Astrocyte (in vitro differentiated cells and primary cell): Measurements from ENCODE around the gene OR4E1. TPM values are rescaled to one million over a fixed set of nuclear protein-coding genes. Genes with fewer than 3 reads are reported as not detected.

Experiments
- DNase-seq: peaks from one replicate; pipeline ENCODE4 v3.0.0-alpha.2; 2010; ENCODE audit warnings: low read depth
- FAIRE-seq: peaks from 2 replicates; lab custom pipeline; 2011; peaks lifted over from hg19 to GRCh38; lab: Jason Lieb, UNC
- H2AFZ ChIP-seq: 2 replicates; pipeline ENCODE4 v1.6.0; 2012; ENCODE audit warnings: low read depth, low read length, inconsistent platforms
- H3K27ac ChIP-seq: 2 replicates; pipeline ENCODE4 v1.5.1; 2011; ENCODE audit warnings: low read depth, low read length, inconsistent platforms
- H3K27me3 ChIP-seq: 2 replicates; pipeline ENCODE4 v1.6.0; 2011; ENCODE audit warnings: low read length, inconsistent platforms; ENCODE audit not compliant: insufficient read depth
- H3K36me3 ChIP-seq: 2 replicates; pipeline ENCODE4 v1.5.1; 2011; ENCODE audit warnings: low read length, inconsistent platforms; ENCODE audit not compliant: insufficient read depth
- H3K4me1 ChIP-seq: 2 replicates; pipeline ENCODE4 v1.5.1; 2011; ENCODE audit warnings: low read length, inconsistent platforms; ENCODE audit not compliant: insufficient read depth
- H3K4me2 ChIP-seq: 2 replicates; pipeline ENCODE4 v1.6.0; 2012; ENCODE audit warnings: low read length, inconsistent platforms
- H3K4me3 ChIP-seq: 2 replicates; pipeline ENCODE4 v1.5.1; 2011; ENCODE audit warnings: low read depth, mild to moderate bottlenecking, low read length, inconsistent platforms; ENCODE audit not compliant: insufficient read depth
- H3K79me2 ChIP-seq: 2 replicates; pipeline ENCODE4 v1.6.0; 2012; ENCODE audit warnings: mild to moderate bottlenecking, low read length, inconsistent platforms; ENCODE audit not compliant: insufficient read depth
- H3K9ac ChIP-seq: 2 replicates; pipeline ENCODE4 v1.6.0; 2012; ENCODE audit warnings: mild to moderate bottlenecking, low read length, inconsistent platforms
- H3K9me3 ChIP-seq: 2 replicates; pipeline ENCODE4 v1.5.1; 2012; ENCODE audit warnings: low read depth, mild to moderate bottlenecking, low read length, inconsistent platforms; ENCODE audit not compliant: insufficient read depth
- H4K20me1 ChIP-seq: 2 replicates; pipeline ENCODE4 v1.6.0; 2012; ENCODE audit warnings: low read length, inconsistent platforms; ENCODE audit not compliant: insufficient read depth
- H3K27ac Mint-ChIP-seq: one replicate; pipeline ENCODE4 v1.8.0; 2021; ENCODE audit warnings: mild to moderate bottlenecking, mixed read lengths; ENCODE audit not compliant: unreplicated experiment
- H3K27me3 Mint-ChIP-seq: one replicate; pipeline ENCODE4 v1.8.0; 2021; ENCODE audit warnings: low read depth, mixed read lengths; ENCODE audit not compliant: unreplicated experiment
- H3K36me3 Mint-ChIP-seq: one replicate; pipeline ENCODE4 v1.8.0; 2021; ENCODE audit warnings: low read depth, mixed read lengths; ENCODE audit not compliant: unreplicated experiment
- H3K4me1 Mint-ChIP-seq: one replicate; pipeline ENCODE4 v1.8.0; 2021; ENCODE audit warnings: low read depth, mixed read lengths; ENCODE audit not compliant: unreplicated experiment
- H3K4me3 Mint-ChIP-seq: one replicate; pipeline ENCODE4 v1.8.0; 2021; ENCODE audit warnings: mild to moderate bottlenecking, moderate library complexity, mixed read lengths; ENCODE audit not compliant: unreplicated experiment
- H3K9me3 Mint-ChIP-seq: one replicate; pipeline ENCODE4 v1.8.0; 2021; ENCODE audit warnings: mild to moderate bottlenecking, mixed read lengths; ENCODE audit not compliant: unreplicated experiment
- EZH2 ChIP-seq: IDR thresholded peaks from 2 replicates; pipeline ENCODE4 v1.6.1; 2012; ENCODE audit warnings: mild to moderate bottlenecking, low read length, inconsistent platforms; ENCODE audit not compliant: insufficient read depth
- total RNA-seq: library from RNA; stranded (reverse); gene quantifications from 2 replicates; pipeline ENCODE4 v1.2.1, GENCODE V29; 2021
- TF ChIP-seq, protein P1 (sequence below): IDR thresholded peaks from 2 replicates; pipeline ENCODE4 v1.5.1; 2011; ENCODE audit warnings: low read depth, mild to moderate bottlenecking, inconsistent platforms, low read length, moderate library complexity; ENCODE audit not compliant: insufficient read depth

OR4E1 gene
- total RNA-seq, 1 donor from 2014 or later = not detected

DNA sequence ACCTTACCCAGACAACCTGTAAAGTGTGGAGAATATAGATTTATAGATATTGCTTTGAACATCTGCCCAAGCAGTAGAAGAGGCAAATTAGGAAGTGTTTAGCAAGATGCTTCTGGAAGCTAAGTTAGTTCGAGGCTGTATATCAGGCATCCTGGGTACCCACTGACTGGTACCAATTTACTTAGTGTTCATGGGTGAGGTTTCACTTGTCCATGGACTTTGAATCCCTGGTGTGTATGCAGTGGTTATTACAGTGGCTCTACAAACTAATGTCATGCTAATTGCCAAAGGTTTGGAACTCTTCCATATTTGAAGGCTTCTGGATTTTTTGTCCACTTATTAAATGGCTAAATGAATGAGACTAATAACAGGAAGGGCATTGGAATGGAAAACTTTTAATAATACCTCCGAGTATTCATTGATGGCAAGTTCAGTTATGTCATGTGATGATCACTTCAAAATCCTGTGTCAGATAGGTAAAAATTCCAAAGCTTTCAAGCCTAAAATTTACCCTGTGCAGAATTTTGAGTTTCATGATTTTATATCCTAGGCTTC lies 20.2 kb downstream of the OR4E1 start, which contains the start of gene OR4E2:
Gene OR4E2, plus strand, starts transcription at position 505 of the 555 bp plus-strand sequence. CDS start 11,248 bp downstream, outside the sequence.
- no peaks in the 10 kb centered on the region for H3K4me1 ChIP-seq
- no peak within 1 kb of the TSS for H3K4me3 Mint-ChIP-seq
- H3K27ac Mint-ChIP-seq = no peak within 1 kb of the TSS
- FAIRE-seq = no peak
- no peak within 1 kb of the TSS for H2AFZ ChIP-seq
- no peak within 1 kb of the TSS for H3K27ac ChIP-seq
- H3K9me3 ChIP-seq = no peaks in the 10 kb centered on the region
- H3K27me3 Mint-ChIP-seq = peaks cover 5% of the 10 kb centered on the region
- no peaks in the 10 kb centered on the region for H3K4me1 Mint-ChIP-seq
- H3K27me3 ChIP-seq = no peaks in the 10 kb centered on the region
- no peak within 1 kb of the TSS for H3K4me2 ChIP-seq
- H3K9me3 Mint-ChIP-seq = no peaks in the 10 kb centered on the region
- H4K20me1 ChIP-seq = no peaks in the 10 kb centered on the region
- no peak within 1 kb of the TSS for H3K9ac ChIP-seq
- H3K36me3 Mint-ChIP-seq = no peaks in the 10 kb centered on the region
- no peak for DNase-seq
- no peak within 1 kb of the TSS for H3K4me3 ChIP-seq
- TF ChIP-seq, protein P1, sequence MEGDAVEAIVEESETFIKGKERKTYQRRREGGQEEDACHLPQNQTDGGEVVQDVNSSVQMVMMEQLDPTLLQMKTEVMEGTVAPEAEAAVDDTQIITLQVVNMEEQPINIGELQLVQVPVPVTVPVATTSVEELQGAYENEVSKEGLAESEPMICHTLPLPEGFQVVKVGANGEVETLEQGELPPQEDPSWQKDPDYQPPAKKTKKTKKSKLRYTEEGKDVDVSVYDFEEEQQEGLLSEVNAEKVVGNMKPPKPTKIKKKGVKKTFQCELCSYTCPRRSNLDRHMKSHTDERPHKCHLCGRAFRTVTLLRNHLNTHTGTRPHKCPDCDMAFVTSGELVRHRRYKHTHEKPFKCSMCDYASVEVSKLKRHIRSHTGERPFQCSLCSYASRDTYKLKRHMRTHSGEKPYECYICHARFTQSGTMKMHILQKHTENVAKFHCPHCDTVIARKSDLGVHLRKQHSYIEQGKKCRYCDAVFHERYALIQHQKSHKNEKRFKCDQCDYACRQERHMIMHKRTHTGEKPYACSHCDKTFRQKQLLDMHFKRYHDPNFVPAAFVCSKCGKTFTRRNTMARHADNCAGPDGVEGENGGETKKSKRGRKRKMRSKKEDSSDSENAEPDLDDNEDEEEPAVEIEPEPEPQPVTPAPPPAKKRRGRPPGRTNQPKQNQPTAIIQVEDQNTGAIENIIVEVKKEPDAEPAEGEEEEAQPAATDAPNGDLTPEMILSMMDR = no peak
- no peak for TF ChIP-seq EZH2
- H3K36me3 ChIP-seq = no peaks in the 10 kb centered on the region
- H3K79me2 ChIP-seq = no peaks in the 10 kb centered on the region

DNA sequence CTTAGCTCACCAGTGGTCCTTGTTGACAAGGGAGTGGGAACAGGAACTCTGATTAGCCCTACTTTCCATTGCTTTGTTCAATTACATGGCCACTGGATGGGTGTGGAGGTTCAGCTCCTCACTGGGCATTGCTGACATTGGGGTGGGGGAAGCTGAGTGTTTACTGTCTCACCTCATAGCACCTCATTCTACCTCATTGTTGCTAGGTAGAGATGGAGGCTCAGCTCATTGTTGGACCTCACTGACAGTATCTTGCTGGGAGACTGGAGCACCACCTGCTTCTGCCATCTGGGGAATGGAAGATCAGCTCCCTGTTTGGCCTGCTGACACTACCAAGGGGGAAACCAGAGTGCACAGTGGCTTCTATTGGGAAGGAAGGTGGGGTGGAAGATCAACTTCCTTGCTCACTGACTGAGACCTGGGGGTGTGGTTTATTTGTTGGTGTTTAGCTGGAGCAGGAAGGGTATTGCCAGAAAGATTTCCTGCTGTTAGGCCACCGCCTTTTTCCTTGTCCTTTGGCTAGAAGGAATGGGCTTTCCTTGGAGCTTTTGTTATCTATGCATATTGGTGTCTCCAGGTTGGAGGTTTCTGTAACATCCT lies 21.3 kb downstream of the OR4E1 start:
- H3K27me3 ChIP-seq = no peaks in the 10 kb centered on the region
- TF ChIP-seq, protein P1 = no peak
- no peak for TF ChIP-seq EZH2
- no peak for FAIRE-seq
- H3K9ac ChIP-seq = no peak overlapping the region
- no peaks in the 10 kb centered on the region for H3K79me2 ChIP-seq
- DNase-seq = no peak
- no peak overlapping the region for H3K27ac ChIP-seq
- no peaks in the 10 kb centered on the region for H3K4me1 ChIP-seq
- H3K9me3 Mint-ChIP-seq = no peaks in the 10 kb centered on the region
- no peaks in the 10 kb centered on the region for H3K36me3 Mint-ChIP-seq
- H3K4me1 Mint-ChIP-seq = no peaks in the 10 kb centered on the region
- H3K27me3 Mint-ChIP-seq = peaks cover 5% of the 10 kb centered on the region
- no peaks in the 10 kb centered on the region for H3K9me3 ChIP-seq
- no peaks in the 10 kb centered on the region for H4K20me1 ChIP-seq
- H3K4me3 Mint-ChIP-seq = no peak overlapping the region
- H3K4me2 ChIP-seq = no peak overlapping the region
- no peaks in the 10 kb centered on the region for H3K36me3 ChIP-seq
- no peak overlapping the region for H3K27ac Mint-ChIP-seq
- H2AFZ ChIP-seq = no peak overlapping the region
- no peak overlapping the region for H3K4me3 ChIP-seq

DNA sequence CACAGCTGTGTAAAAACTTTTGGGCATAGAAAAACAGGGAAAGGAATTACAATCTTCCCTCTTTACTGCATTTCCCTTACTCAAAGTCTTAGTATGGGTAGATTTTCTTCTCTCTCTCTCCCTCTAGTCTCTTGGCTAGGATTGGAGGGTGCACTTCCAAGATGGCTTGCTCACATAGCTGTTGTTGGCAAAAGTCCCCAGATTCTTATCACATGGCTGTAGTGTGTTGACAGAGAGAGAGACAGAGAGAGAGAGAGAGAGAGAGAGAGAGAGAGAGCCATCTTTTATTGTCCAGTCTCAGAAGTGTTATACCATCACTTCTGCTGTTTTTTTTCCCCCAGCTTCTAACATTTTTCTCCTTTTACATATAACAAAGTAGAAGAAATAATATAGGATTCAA lies 26.2 kb downstream of the OR4E1 start:
- Mint-ChIP-seq H3K4me3 (no peak overlapping the region), H3K9me3 (no peaks in the 10 kb centered on the region), H3K4me1 (no peaks in the 10 kb centered on the region), H3K27ac (no peak overlapping the region), H3K27me3 (peaks cover 5% of the 10 kb centered on the region), H3K36me3 (no peaks in the 10 kb centered on the region)
- Histone ChIP-seq H4K20me1 (no peaks in the 10 kb centered on the region), H3K9ac (no peak overlapping the region), H3K4me2 (no peak overlapping the region), H3K36me3 (no peaks in the 10 kb centered on the region), H3K79me2 (no peaks in the 10 kb centered on the region), H3K9me3 (no peaks in the 10 kb centered on the region), H3K27ac (no peak overlapping the region), H2AFZ (no peak overlapping the region), H3K4me3 (no peak overlapping the region), H3K4me1 (no peaks in the 10 kb centered on the region), H3K27me3 (no peaks in the 10 kb centered on the region)
- FAIRE-seq (no peak), DNase-seq (no peak)
- TF ChIP-seq EZH2 = no peak
- TF ChIP-seq, protein P1 = no peak
